ENCODE data around the gene PIP4K2A. TPM values are rescaled to one million over a fixed set of nuclear protein-coding genes. Genes with fewer than 3 reads are reported as not detected.

Gene PIP4K2A
- total and polyA plus RNA-seq, 2 of the 8 experiments (the other 6 are each of a cell fraction or from before 2014, with no cell fraction given): 19.0 to 60.9 TPM

GRCh38 chr10:22717728-22718127, 3.4 kb upstream of the PIP4K2A start:
- Histone ChIP-seq H3K23me2 (ENCODE audit: low read depth, low read length) (peaks cover 10% of the 10 kb centered on the region; the same call in 1 of the 2 replicates), H2BK12ac (ENCODE audit: low read depth, low read length) (no peak overlapping the region), H3K56ac (replicated peaks; ENCODE audit: insufficient read length, low read depth, low read length) (no peak overlapping the region), H3K23ac (ENCODE audit: insufficient read length) (no peak overlapping the region), H3K27ac (ENCODE audit: low read depth, low read length) (no peak overlapping the region), H3K27me3 (replicated peaks in 1 of 4; ENCODE audit: control insufficient read depth in 3 of 4, extremely low read depth in 1 of 4, insufficient read depth in 3 of 4, low read length in 3 of 4) (peaks cover 0 to 9% (median 7%) of the 10 kb centered on the region in 4 experiments; a peak in 5 of 7 replicates), H3K4me2 (ENCODE audit: insufficient read depth in 1 of 2, low read depth in 2 of 2, low read length in 2 of 2) (no peak overlapping the region), H3K14ac (ENCODE audit: insufficient read length) (no peak overlapping the region), H2BK15ac (ENCODE audit: low read length) (no peak overlapping the region), H4K91ac (replicated peaks; ENCODE audit: insufficient read length, low read length) (no peak overlapping the region), H3K79me2 (ENCODE audit: control insufficient read depth in 1 of 2, insufficient read depth in 2 of 2, low read length in 2 of 2) (peaks cover 3 to 8% of the 10 kb centered on the region in 2 experiments; a peak in 3 of 4 replicates), H3K9me3 (ENCODE audit: insufficient read depth in 2 of 2, low read depth in 1 of 2, low read length in 1 of 2) (no peaks in the 10 kb centered on the region), H3K79me1 (ENCODE audit: low read depth, low read length) (peaks cover 2% of the 10 kb centered on the region), H4K20me1 (replicated peaks in 1 of 2; ENCODE audit: control insufficient read depth in 1 of 2, insufficient read depth in 2 of 2, low read length in 2 of 2) (peaks cover 2 to 3% of the 10 kb centered on the region in 2 experiments), H2AFZ (ENCODE audit: low read length) (no peak overlapping the region), H3K4ac (replicated peaks; ENCODE audit: insufficient read length, low read depth, low read length) (no peak overlapping the region), H3K36me3 (ENCODE audit: control insufficient read depth in 2 of 4, insufficient read depth in 4 of 4, low read length in 3 of 4) (no peaks in the 10 kb centered on the region), H3K9ac (replicated peaks in 1 of 4; ENCODE audit: extremely low read depth in 1 of 4, low read depth in 3 of 4, low read length in 3 of 4) (no peak overlapping the region), H2BK5ac (ENCODE audit: low read depth, low read length) (no peak overlapping the region), H2BK20ac (ENCODE audit: low read length) (no peak overlapping the region), H4K8ac (ENCODE audit: extremely low read depth, insufficient read depth, low read length) (no peak overlapping the region), H4K5ac (ENCODE audit: insufficient read length, low read depth, low read length) (no peak overlapping the region), H2AK5ac (ENCODE audit: low read depth, low read length) (no peak overlapping the region), H3K4me1 (replicated peaks in 1 of 4; ENCODE audit: control insufficient read depth in 3 of 4, insufficient read depth in 4 of 4, low read length in 3 of 4) (peaks cover 0 to 5% (median 0%) of the 10 kb centered on the region in 4 experiments; a peak in 2 of 7 replicates), H3K18ac (ENCODE audit: extremely low read depth, low read length) (no peak overlapping the region), H2BK120ac (replicated peaks; ENCODE audit: low read depth, low read length) (no peak overlapping the region), H3K4me3 (ENCODE audit: extremely low read depth in 1 of 4, insufficient read depth in 2 of 4, low read depth in 3 of 4, low read length in 4 of 4) (no peak overlapping the region)
- no peak for DNase-seq (ENCODE audit: low read depth in 1 of 2, low spot score in 2 of 2)
- FAIRE-seq: no peak
- WGBS, 2 experiments (ENCODE audit: extremely low coverage in 1 of 2, insufficient coverage in 1 of 2, insufficient read length in 1 of 2, insufficient replicate concordance in 2 of 2, low coverage in 1 of 2, low lambda C conversion rate in 2 of 2, missing lambda C conversion rate in 1 of 2): 92% methylated on average over 3 of the region's 3 CpGs; no CpG with 5 or more reads in 1 of the 2 experiments
- POLR2A ChIA-PET (ENCODE audit: partially characterized antibody): no interaction called here
- CTCF ChIA-PET (ENCODE audit: partially characterized antibody): interaction anchor here (0.6 kb wide), 1 partner anchor 24 kb away, joined by 4 read pairs; no protein-coding TSS in a partner anchor
- TF ChIP-seq JUND (IDR thresholded peaks at IDR 0.05; ENCODE audit: low read length) (no peak), EP300 (IDR thresholded peaks at IDR 0.05; ENCODE audit: borderline replicate concordance in 1 of 2, low read depth in 2 of 2, low read length in 2 of 2) (no peak), CTBP2 (IDR thresholded peaks at IDR 0.05; ENCODE audit: borderline replicate concordance, insufficient read depth, insufficient read length, low read length) (no peak), TBP (IDR thresholded peaks at IDR 0.05; ENCODE audit: low read depth, low read length) (no peak), POU5F1 (IDR thresholded peaks at IDR 0.05; ENCODE audit: low read depth, low read length) (no peak), SIN3A (conservative IDR thresholded peaks at IDR 0.05 in 1 of 2, IDR thresholded peaks at IDR 0.05 in 1 of 2; ENCODE audit: low read depth in 1 of 2, low read length in 2 of 2) (no peak), HDAC2 (IDR thresholded peaks at IDR 0.05; ENCODE audit: borderline replicate concordance in 1 of 2, low read depth in 2 of 2, low read length in 2 of 2) (no peak), CBX8 (IDR thresholded peaks at IDR 0.05; ENCODE audit: borderline replicate concordance, low read depth, low read length) (no peak), BACH1 (IDR thresholded peaks at IDR 0.05; ENCODE audit: low read length) (no peak)
- TF ChIP-seq, protein P1, sequence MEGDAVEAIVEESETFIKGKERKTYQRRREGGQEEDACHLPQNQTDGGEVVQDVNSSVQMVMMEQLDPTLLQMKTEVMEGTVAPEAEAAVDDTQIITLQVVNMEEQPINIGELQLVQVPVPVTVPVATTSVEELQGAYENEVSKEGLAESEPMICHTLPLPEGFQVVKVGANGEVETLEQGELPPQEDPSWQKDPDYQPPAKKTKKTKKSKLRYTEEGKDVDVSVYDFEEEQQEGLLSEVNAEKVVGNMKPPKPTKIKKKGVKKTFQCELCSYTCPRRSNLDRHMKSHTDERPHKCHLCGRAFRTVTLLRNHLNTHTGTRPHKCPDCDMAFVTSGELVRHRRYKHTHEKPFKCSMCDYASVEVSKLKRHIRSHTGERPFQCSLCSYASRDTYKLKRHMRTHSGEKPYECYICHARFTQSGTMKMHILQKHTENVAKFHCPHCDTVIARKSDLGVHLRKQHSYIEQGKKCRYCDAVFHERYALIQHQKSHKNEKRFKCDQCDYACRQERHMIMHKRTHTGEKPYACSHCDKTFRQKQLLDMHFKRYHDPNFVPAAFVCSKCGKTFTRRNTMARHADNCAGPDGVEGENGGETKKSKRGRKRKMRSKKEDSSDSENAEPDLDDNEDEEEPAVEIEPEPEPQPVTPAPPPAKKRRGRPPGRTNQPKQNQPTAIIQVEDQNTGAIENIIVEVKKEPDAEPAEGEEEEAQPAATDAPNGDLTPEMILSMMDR (IDR thresholded peaks at IDR 0.05; ENCODE audit: control extremely low read depth in 1 of 3, insufficient read depth in 1 of 3, low read depth in 1 of 3, low read length in 3 of 3): no peak

Measured in H1 (cell line).